ENCODE results near the gene MLST8.
"Not testable (repeated sequence)": the region's sequence is repeated elsewhere in the genome, so short reads cannot be mapped to it uniquely, and the experiment has no call there.

MLST8 gene

DNA sequence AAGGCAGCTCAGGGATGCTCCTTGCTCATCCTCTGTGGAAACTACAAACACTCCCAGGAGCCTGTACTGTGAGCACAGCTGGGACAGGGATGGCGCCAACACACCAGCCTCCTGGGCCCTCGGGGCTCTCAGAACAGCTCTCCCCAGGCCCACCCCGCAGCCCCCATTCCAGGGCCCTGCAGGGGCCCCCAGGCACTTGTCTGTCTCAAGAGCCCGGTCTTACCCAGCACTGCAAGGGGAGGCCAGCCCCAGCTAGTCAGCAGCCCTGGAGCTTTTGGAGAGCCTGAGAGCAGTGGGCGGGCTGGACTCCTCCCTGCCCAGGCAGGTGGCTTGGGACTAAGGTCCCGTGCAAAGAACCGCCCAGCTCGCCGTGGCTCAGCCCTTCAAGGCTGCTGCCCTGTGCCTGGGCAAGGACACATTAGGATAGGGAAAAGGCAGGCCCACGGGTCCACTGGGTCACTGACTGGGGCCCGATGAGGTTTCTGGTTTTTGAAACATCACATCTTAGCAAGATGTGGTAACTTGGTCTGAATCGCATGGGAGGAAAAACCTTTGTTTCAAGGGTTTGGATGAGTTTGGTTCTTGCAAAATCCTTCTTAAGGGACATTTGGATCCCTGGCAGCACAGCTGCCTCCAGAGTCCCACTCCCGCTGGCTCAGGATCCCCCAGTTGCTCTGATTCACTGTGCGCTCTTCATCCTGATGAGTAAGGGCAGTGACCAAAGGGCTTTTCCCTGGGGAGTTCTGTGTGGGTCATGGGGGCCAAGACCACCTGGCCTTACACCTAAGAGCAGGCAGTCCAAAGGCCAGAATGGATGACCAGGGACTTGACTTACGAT, 33.8 kb downstream of the MLST8 start:
- Mint-ChIP-seq H3K4me1 (peaks cover 0 to 10% of the 10 kb centered on the region in 2 donors), H3K4me3 (no peak overlapping the region), H3K27ac (no peak overlapping the region), H3K9me3 (no peaks in the 10 kb centered on the region), H3K27me3 (no peaks in the 10 kb centered on the region), H3K36me3 (peaks cover 29 to 30% of the 10 kb centered on the region in 2 donors)
- DNase-seq (no peak), ATAC-seq (replicated peaks) (no peak)

DNA sequence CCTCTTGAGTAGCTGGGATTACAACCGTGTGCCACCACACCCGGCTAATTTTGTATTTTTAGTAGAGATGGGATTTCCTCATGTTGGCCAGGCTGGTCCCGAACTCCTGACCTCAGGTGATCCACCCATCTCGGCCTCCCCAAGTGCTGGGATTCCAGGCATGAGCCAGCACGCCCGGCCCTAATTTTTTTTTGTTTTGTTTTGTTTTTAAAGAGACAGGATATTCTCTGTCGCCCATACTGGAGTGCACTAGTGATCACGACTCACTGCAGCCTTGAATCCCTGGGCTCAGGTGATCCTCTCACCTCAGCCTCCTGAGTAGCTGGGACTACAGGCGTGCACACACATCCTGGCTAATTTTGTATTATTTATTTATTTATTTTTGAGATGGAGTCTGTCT, 35.1 kb downstream of the MLST8 start:
- not testable (repeated sequence) for ATAC-seq (replicated peaks); H3K27ac Mint-ChIP-seq; H3K4me3 Mint-ChIP-seq; H3K9me3 Mint-ChIP-seq; H3K27me3 Mint-ChIP-seq; H3K4me1 Mint-ChIP-seq; DNase-seq
- H3K36me3 Mint-ChIP-seq, result peaks cover 24 to 27% of the 10 kb centered on the region in 2 donors

DNA sequence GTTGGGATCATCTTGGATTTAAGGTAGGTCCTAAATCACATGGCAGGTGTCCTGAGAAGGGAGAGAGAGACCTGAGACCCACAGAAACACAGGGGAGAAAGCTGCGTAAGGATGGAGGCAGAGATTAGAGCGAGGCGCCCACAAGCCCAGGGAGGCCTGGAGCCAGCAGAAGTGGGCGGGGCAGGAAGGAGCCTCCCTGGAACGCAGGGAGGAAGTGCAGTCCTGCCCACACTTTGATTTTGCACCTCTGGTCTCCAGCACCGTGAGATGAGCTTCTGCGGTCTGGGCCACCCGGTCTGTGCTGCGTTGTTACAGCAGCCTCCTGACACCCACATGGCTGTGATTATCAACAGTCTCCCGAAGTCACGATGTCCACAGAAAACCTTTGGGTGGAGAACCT, 37.3 kb downstream of the MLST8 start:
- ATAC-seq (replicated peaks), result no peak
- no peak for DNase-seq
- H3K27ac Mint-ChIP-seq, result no peak overlapping the region
- no peaks in the 10 kb centered on the region for H3K9me3 Mint-ChIP-seq
- H3K4me1 Mint-ChIP-seq, result no peaks in the 10 kb centered on the region
- H3K27me3 Mint-ChIP-seq, result no peaks in the 10 kb centered on the region
- peaks cover 25 to 32% of the 10 kb centered on the region in 2 donors for H3K36me3 Mint-ChIP-seq
- no peak overlapping the region for H3K4me3 Mint-ChIP-seq

DNA sequence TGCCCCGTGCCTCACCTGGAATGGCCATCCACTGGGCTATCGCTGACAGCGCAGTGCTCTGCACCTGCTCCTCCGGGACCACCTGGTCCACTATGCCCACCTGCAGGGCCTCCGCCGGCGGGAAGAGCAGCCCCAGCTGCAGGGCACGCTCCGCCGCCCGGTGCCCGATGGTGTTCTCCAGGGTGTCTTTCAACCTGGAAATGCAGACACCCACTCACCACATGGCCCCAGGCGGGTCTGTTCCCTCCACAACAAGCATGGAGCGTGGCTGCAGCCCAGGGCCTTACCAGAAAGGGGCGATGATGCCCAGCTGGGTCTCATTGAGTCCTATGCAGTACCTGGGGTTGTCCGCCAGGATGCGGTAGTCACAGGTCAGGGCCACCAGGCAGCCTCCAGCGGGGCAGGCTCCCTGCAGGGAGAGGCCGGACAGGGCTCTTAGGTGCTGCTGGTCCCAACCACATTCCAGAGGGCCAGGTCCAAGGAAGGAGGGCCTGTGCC, 37.8 kb downstream of the MLST8 start:
- ATAC-seq (replicated peaks), result no peak
- Mint-ChIP-seq H3K4me3 (no peak overlapping the region), H3K27ac (no peak overlapping the region), H3K4me1 (no peaks in the 10 kb centered on the region), H3K36me3 (peaks cover 25 to 32% of the 10 kb centered on the region in 2 donors), H3K27me3 (no peaks in the 10 kb centered on the region), H3K9me3 (no peaks in the 10 kb centered on the region)
- DNase-seq, result no peak

- ATAC-seq (replicated peaks) (no peak), DNase-seq (no peak)
- peaks cover 25 to 32% of the 10 kb centered on the region in 2 donors for H3K36me3 Mint-ChIP-seq
- no peaks in the 10 kb centered on the region for H3K9me3 Mint-ChIP-seq
- no peak overlapping the region for H3K27ac Mint-ChIP-seq
- H3K27me3 Mint-ChIP-seq, result no peaks in the 10 kb centered on the region
- no peaks in the 10 kb centered on the region for H3K4me1 Mint-ChIP-seq
- H3K4me3 Mint-ChIP-seq, result no peak overlapping the region
These were observed 38.5 kb downstream of the MLST8 start for GRCh38 chr16:2243781-2244180.

DNA sequence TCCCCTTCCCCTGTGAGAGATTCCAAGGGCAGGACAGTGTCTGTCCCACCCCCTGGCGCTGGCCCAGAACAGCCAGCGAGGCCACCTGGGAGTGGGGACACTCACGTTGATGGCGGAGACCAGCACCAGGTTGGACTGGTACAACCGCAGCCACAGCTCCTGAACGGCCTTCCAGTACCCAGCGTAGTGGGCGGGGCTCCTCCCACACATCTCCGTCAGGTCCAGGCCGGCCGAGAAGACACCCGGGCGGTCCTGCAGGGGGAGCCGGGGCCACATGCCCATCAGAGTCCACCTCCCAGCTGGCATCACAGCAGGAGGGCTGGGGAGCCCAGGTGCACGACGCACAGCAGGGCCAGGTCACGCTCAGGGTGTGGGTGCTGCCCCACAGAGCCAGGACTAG, 39.0 kb downstream of the MLST8 start:
- peaks cover 25 to 32% of the 10 kb centered on the region in 2 donors for H3K36me3 Mint-ChIP-seq
- no peak for DNase-seq
- H3K4me3 Mint-ChIP-seq, result no peak overlapping the region
- no peak for ATAC-seq (replicated peaks)
- H3K9me3 Mint-ChIP-seq, result no peaks in the 10 kb centered on the region
- H3K27ac Mint-ChIP-seq, result no peak overlapping the region
- H3K27me3 Mint-ChIP-seq, result no peaks in the 10 kb centered on the region
- no peaks in the 10 kb centered on the region for H3K4me1 Mint-ChIP-seq

GRCh38 chr16:2244926-2245795, 39.9 kb downstream of the MLST8 start:
- no peak for ATAC-seq (replicated peaks)
- Mint-ChIP-seq H3K36me3 (peaks cover 21 to 26% of the 10 kb centered on the region in 2 donors), H3K9me3 (no peaks in the 10 kb centered on the region), H3K27ac (no peak overlapping the region), H3K4me3 (no peak overlapping the region), H3K4me1 (no peaks in the 10 kb centered on the region), H3K27me3 (no peaks in the 10 kb centered on the region)
- no peak for DNase-seq

DNA sequence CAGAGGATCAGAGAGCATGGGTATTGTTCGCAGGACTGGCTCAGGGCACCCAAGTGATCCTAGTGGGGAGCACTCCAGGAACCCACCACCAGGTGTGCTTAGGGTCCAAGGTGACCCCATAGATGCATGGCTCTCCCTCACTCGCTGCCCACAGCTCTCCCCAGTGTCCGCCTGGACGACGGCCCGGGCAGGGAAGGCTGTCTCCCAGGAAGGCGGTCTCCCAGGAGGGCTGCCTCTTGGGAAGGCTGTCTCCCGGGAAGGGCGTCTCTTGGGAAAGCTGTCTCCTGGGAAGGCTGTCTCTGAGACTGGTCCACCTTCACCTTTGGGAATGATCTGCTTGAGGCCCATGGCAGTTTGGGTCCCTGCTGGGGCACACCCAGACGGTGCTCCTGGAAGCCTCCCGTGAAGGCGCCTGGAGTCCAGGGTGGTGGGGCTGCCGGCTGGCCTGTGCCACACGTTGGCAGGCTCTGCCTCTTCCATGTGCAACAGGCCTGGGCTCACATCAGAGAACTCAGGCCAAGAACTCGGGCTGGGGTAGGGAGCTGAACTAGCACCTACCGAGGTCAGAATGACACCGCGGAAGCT, 41.1 kb downstream of the MLST8 start:
- Mint-ChIP-seq H3K4me1 (peaks cover 3 to 7% of the 10 kb centered on the region in 2 donors), H3K27ac (no peak overlapping the region), H3K36me3 (peaks cover 25 to 26% of the 10 kb centered on the region in 2 donors), H3K27me3 (no peaks in the 10 kb centered on the region), H3K4me3 (no peak overlapping the region), H3K9me3 (no peaks in the 10 kb centered on the region)
- no peak for DNase-seq
- ATAC-seq (replicated peaks), result no peak

DNA sequence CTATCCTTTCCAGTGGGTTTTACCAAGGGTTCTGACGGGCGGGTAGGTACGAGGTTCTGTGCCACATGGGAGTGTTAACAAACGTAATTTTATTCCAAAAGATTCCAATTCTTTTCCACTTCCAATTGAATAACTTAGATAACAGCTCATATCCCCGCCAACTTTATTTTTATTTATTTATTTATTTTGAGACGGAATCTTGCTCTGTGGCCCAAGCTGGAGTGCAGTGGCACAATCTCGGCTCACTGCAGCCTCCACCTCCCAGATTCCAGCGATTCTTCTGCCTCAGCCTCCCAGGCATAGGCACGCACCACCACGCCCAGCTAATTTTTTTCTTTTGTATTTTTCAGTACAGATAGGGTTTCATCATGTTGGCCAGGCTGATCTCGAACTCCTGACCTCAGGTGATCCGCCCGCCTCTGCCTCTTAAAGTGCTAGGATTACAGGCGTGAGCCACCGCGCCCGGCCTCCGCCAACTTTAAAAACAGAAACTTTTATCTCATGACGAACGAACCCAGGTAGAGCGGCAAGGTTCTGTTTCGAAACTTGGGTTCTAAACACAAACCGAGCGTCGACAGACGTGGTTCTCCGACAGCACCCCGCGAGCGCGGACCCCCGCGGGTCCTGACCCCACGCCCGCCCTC, 45.5 kb downstream of the MLST8 start:
- peak; percentile 30 to 41 for ATAC-seq (replicated peaks)
- DNase-seq, result no peak

DNA sequence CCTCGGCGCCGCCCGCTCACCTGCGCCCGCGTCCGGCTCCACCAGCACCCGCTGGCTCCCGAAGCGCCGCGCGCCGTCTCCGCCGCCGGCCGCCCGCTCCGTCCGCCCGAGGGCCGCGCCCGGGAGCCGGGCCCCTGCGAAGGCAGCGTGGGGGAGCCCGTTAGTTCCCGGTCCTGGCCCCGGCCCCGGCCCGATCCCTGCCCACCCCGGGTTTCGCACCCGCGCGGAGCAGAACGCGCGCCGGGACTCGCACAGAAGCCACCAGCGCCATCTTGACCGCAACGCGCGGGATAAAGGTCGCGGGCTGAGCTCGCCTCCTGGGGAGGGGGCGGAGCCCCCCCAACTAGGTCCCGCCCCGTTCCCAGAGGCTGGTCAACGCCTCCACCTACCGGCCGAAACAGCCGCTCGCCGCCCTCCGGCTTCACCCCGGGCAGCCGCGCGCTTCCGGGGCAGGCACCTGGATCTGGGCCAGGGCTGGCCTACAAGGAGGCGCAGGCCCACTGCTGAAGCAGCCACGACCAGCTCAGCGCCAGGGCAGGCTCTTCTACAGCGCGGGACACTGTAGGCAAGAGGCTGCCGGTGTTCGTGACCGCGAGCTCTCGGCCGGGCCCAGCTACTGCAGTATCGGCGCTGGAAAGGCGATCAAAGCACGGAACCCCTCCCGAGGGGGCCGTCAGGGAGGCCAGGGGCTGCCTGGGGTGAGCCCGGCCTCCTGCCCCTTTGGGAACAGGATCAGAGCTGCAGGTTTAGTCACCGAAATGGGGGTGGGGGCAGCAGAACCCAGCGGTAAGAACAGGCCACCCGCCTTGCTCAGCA, 46.2 kb downstream of the MLST8 start, which contains the start of gene ECI1:
TSS of gene ECI1 (minus strand) at position 292 of the 816 bp plus-strand sequence. CDS start at position 271, 21 bp downstream.
- peaks cover 22 to 34% of the 10 kb centered on the region in 2 donors for H3K36me3 Mint-ChIP-seq
- DNase-seq (peak; percentile 88), ATAC-seq (replicated peaks) (peak; percentile 89 to 92)

More for the DNA sequence above, 45.5 kb downstream of the MLST8 start:
- Mint-ChIP-seq H3K9me3 (no peaks in the 10 kb centered on the region), H3K4me1 (peaks cover 13 to 29% of the 10 kb centered on the region in 2 donors), H3K27ac (peak overlapping the region; percentile 95), H3K4me3 (peak overlapping the region; percentile 89 to 96), H3K27me3 (no peaks in the 10 kb centered on the region), H3K36me3 (peaks cover 26 to 32% of the 10 kb centered on the region in 2 donors)

GRCh38 chr16:2252806-2253148, 47.5 kb downstream of the MLST8 start:
- H3K27ac Mint-ChIP-seq, result peak overlapping the region; percentile 86
- peak overlapping the region in 1 of 2 donors; percentile 22 for H3K4me3 Mint-ChIP-seq
- H3K4me1 Mint-ChIP-seq, result peaks cover 19 to 29% of the 10 kb centered on the region in 2 donors
- ATAC-seq (replicated peaks), result no peak
- H3K27me3 Mint-ChIP-seq, result no peaks in the 10 kb centered on the region
- no peaks in the 10 kb centered on the region for H3K9me3 Mint-ChIP-seq
- no peak for DNase-seq
- H3K36me3 Mint-ChIP-seq, result peaks cover 26 to 38% of the 10 kb centered on the region in 2 donors

More for the DNA sequence above, 46.2 kb downstream of the MLST8 start, which contains the start of gene ECI1:
- Mint-ChIP-seq H3K4me3 (peak within 1 kb of the TSS; percentile 89 to 96), H3K9me3 (no peaks in the 10 kb centered on the region), H3K27ac (peak within 1 kb of the TSS; percentile 95), H3K4me1 (peaks cover 15 to 29% of the 10 kb centered on the region in 2 donors), H3K27me3 (no peaks in the 10 kb centered on the region)

DNA sequence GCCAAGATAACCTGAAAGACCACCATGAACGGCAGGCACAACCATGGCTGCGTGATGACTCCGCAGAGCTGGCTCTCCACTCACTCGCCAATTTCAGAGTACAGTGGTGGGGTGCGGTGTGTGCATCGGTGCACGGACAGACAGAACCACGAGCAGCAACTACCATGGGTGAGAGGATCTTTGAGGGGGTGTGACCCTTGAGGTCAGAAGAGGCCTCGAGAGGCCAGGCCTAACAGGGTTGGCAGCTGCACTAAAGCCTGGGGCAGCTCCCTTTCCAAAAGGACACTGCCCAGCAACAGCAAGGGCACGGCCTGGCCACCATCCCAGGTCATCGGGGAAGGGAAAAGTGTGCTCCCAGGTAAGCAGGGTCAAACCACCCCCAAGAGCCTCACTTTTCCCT, 48.0 kb downstream of the MLST8 start:
- Mint-ChIP-seq H3K36me3 (peaks cover 27 to 40% of the 10 kb centered on the region in 2 donors), H3K27ac (peak overlapping the region; percentile 86), H3K4me1 (peaks cover 19 to 29% of the 10 kb centered on the region in 2 donors), H3K4me3 (no peak overlapping the region), H3K9me3 (no peaks in the 10 kb centered on the region), H3K27me3 (no peaks in the 10 kb centered on the region)
- DNase-seq (no peak), ATAC-seq (replicated peaks) (no peak)

DNA sequence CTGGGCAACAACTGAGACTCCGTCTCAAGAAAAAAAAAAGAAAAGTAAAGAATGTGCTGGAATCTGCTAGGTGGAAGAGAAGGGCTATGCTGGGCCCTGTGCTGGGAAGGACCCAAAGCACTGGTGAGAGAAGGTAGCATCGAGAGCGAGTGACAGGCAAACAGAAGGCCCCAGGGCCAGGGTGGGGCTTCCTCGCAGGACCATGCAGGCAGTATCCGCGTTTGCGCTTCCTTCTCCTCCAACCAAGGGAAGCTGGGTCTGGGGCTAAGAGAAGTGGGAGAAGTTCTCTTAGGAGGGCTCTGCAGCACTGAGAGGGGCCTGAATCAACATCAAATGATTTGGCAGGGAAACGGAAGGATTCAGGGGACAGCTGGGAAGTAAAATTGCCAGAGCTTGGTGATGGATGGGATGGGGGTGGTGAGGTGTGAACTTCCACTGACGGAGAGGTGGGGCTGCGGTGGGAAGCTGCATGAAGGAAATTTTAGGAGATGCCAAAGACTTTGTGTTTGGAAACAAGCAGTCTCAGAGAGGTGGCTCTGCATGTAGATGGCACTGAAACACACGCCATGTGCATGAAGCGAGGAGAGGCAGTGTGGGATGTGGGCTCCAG, 51.4 kb downstream of the MLST8 start:
- Mint-ChIP-seq H3K27ac (peak overlapping the region; percentile 68), H3K9me3 (no peaks in the 10 kb centered on the region), H3K27me3 (no peaks in the 10 kb centered on the region), H3K4me1 (peaks cover 16 to 20% of the 10 kb centered on the region in 2 donors), H3K36me3 (peaks cover 40 to 45% of the 10 kb centered on the region in 2 donors), H3K4me3 (no peak overlapping the region)
- DNase-seq, result no peak
- ATAC-seq (replicated peaks), result no peak

Data from stimulated activated naive B cell treated with anti-CD40 and anti-IgM and Interleukin-4, amounts not matched to agents 10 μg/mL and 1 μg/mL and 100 μg/mL, for 72 hours (primary cell).